NCI-H510A treated with DMSO at 0.1 percent for 48 hours (cell line): ENCODE data around the gene RD3L.
"Not testable (repeated sequence)": the region's sequence is repeated elsewhere in the genome, so short reads cannot be mapped to it uniquely, and the experiment has no call there.

Source experiments
- DNase-seq: peaks from one replicate; lab custom pipeline; 2025; lab: John Stamatoyannopoulos, UW

The RD3L gene

DNA sequence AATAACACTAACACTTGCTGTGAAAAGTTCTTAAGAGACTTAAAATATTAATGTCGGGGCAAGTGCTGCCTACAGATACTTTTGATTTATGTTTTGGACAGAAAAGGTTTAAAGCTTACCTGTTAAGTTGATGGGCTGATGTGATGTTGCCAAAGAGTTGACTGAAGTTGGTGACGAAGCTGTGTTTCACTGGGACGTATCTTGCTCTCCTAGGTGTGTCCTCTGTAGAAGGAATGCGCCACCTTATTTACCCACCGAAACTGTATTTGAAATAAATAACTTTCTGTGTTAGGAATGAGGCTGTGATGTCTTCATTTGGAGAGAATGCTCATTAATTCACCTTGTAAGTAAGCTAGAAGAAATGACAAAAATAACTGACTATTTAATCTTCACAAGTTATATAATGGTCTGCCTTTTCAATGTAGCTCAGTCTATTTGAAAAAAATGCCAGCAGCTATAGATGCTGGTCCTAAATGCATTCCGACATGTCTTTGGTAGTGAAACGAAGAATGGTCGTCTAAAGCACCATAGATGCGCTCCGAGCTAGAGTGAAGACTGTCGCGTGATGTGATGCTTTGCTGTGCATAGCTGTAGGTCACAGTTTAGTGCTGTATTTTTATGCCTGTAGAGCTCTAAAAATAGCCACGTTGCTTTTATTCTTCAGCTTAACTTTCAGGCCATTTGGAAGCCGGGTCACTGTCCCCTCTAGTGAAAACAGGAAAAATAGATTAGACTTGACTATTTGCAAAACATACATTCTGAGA, at the start of gene RD3L:
Gene RD3L, minus strand, starts transcription at position 557 of the 764 bp plus-strand sequence. CDS start 834 bp downstream, outside the sequence.
- DNase-seq = no peak

DNA sequence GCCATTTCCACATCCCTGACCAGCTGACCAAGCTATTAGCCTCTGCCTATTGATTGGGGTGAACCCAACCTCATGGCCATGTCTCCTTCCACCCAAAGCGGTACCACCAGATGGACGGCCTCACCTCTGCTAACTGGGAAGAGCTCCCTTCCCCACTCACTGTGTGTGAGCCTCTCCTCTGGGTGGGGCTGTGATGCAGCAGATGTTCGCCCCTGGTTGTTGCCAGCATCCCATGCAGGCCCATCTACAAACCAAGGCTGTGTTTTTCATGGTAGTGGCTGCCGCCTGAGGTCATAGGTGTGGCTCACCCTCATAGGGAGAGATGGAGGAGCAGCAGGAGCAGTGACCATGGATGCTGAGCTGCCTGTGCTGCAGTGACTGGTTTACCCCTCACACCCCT, 47.6 kb upstream of the RD3L start:
- no peak for DNase-seq

DNA sequence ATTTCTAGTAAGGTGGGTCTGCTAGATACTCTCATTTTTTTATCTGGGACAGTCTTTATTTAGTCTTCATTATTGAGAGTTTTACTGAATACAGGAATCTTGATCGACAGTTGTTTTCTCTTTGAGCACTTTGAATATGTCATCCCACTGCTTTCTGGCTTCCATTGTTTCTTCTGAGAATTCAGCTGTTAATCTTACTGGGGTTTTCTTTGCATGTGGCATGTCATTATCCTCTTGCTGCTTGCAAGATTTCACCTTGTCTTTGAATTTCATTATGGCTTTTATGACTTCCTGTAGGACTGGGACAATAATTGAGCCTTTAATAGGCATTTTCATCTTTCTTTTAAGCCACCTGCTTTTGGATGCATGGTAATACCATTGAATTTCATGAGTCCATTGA, 46.7 kb upstream of the RD3L start:
- DNase-seq = no peak

DNA sequence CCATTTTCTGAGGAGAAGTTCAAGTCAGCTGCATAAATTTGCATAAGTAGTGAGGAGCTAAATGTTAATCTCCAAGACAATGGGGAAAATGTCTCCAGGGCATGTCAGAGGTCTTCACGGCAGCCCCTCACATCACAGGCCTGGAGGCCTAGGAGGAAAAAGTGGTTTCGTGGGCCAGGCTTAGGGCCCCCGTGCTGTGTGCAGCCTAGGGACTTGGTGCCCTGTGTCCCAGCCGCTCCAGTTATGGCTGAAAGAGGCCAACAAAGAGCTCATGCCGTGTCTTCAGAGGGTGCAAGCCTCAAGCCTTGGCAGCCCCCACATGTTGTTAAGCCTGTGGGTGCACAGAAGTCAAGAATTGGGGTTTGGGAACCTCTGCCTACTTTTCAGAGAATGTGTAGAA, 41.9 kb upstream of the RD3L start:
- DNase-seq = no peak

DNA sequence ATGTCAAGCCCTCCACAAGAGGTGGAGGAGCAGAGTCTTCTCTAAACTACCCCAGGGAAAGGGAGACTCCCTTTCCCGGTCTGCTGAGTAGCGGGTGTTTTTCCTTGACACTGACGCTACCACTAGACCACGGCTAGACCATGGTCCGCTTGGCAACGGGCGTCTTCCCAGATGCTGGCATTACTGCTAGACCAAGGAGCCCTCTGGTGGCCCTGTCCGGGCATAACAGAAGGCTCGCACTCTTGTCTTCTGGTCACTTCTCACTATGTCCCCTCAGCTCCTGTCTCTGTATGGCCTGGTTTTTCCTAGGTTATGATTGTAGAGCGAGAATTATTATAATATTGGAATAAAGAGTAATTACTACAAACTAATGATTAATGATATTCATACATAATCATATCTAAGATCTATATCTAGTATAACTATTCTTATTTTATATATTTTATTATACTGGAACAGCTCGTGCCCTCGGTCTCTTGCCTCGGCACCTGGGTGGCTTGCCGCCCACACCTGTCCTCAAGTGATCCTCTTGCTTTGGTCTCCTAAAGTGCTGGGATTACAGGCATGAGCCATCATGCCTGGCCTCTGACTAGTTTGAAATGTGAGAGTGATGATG, 38.4 kb upstream of the RD3L start:
- DNase-seq = not testable (repeated sequence)

DNA sequence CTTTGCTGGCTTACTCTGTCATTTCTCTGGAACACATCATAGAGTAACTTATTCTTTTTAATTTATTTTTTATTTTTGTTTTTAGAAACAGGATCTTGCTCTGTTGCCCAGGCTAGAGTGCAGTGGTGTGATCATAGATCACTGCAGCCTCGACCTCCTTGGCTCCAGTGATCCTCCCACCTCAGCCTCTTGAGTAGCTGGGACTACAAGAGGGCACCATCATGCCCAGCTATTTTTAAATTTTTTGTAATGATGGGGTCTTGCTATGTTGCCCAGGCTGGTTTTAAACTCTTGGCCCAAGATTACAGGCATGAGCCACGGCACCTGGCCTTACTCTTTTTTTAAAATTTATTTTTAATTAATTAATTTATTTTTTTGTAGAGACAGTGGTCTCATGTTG, 32.2 kb upstream of the RD3L start:
- no peak for DNase-seq

DNA sequence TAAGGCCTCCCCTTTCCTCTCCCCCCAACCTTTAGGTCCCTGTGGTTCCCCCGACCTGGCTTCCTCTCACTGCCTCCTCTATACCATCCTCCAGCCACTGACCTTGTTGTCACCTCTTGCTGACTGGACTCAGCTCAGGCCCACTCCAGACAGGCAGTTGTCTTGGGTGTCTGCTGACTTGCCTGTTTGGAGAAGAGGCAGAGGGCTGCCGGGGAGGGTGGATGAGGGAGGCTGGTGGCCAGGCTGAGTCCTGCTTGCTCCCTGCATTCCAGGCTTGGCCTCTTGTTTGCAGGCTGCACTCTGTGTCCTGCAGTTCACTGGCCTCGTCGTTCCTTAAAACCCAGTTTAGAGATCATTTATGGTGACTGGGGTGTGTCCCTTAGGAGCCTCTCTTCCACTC, 31.0 kb upstream of the RD3L start:
- DNase-seq = no peak

DNA sequence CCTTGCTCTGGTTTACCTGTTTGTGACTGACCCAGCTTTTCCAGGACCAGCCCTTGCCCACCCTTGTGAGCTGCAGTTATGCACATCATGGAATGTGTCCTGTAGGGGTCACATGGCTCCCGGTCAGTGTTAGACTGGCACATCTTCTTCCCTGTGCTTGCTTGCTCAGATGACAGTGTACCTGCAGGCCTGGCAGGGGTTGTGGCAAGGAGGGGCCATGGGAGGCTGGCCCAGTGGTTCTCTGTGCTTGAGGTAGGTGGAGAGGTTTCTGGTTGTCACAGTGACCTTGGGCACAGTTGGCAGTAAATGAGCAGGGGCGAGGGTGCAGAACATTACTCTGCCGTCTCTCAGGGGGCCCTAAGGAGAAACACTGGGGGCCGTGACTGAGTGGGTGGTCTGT, 27.6 kb upstream of the RD3L start:
- DNase-seq = no peak

DNA sequence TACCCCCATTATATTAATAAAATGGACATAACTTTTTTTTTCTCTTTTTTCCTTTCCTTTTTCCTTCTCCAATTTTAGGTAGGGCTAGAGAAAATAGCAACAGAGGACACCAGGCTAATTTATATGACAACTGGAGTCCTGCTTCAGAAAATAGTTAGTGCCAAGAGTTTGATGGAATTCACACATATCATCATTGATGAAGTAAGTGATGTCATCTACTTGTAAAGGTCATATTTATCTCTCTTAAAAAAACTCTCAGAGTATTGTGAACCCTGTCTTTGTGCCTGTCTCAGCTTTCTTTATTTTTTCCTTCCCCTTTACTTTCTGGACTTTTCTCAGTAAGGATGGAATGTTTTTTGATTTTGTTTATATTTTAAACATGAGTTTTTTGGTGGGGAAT, 24.3 kb upstream of the RD3L start:
- no peak for DNase-seq

DNA sequence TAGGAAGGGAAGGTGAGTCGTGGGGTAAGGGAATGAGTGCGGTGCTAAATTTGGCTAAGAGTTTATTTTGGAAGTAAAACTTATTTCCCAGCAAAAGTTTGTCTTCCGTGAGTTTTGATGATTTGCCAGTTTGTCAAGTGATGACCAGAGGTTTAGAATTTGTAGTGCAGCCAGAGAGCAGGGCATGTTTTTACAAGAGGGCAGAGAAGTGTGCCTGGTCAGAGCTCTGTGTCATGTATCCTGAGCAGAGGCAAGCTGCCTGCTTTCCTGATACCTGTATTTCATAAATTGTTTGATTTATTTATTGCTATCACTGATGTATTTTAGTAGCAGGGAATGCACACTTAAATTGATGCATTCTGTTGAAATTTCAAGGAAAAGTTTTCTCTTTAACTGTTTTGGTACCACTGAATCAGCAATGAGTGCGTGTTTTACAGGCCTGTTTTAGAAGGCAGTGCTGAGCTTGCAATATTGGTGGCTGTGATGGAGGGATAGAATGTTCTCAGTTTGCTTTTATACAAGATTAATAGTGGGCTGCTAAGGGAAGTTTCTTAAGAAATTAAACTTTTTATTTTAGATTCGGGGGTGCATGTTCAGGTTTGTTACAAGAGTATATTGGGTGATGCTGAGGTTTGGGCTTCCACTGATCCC, 19.7 kb upstream of the RD3L start:
- no peak for DNase-seq

DNA sequence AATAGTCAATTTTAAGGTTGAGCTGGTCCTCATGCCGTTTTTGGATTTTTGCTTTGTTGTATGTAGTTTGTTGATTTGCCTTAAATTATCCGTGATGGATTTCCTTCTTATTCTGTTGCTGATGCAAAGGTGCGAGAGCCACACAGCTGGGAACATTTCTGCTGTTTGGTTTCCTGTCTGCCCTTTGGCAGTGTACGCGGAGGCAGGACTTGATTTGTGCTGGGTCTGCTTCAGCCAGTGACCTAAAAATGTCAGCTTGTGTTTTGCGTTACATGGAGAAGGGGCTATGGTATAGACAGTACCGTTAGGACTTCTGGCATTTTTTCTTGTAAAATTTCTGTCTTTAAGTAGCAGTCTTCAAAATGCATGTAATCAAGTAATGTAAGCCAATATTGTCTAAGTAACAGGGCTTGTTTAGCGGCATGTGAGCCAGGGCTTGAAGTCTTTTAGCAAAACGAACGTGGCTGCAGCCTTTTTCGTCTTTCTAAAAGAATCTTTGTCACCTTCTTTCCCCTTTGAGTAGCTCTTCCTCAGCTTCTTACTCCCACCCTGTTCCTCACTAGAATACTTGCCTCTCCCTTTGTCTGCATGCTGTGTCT, 18.2 kb upstream of the RD3L start:
- DNase-seq = no peak

DNA sequence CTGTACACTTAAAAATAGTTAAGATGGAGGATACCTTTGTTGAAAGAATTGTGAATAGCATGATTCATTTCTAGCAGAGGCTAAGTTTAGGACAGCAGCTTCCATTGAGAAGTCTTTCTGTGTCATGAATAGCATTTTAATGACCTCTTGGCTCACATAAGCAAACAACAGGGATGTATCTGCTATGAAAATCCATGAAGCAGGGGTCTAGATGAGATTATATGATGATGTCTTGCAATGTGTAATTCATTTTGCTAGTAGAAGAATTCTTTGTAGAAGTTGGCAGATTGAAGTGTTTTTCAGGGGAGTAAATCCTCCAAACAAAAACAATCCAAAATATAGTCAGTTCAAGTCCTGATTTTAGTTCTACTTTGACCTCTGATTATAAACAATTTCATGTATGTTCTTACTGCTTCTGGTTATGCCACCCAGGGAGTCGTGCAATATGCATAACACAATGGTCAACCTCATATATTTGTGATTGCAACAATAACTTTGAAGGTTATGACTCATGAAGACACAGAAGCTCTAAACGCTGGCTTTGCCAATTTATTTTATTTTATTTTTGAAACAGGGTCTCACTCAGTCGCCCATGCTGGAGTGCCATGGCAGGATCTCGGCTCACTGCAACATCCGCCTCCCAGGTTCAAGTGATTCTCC, 6.9 kb upstream of the RD3L start:
- DNase-seq = no peak

DNA sequence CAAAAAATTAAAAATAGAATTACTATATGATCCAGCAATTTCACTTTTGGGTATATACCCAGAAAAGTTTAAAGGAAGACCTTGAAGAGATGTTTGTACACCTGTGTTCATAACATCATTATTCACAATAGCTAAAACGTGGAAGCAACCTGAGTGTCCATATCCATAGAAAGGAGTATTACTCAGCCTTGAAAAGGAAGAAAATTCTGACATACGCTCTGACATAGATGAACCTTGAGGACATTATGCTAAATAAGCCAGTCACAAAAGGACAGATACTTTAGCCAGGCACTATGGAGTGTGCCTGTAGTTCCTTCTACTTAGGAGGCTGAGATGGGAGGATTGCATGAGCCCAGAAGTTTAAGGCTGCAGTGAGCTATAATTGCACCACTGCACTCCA, 6.1 kb upstream of the RD3L start:
- DNase-seq = no peak

DNA sequence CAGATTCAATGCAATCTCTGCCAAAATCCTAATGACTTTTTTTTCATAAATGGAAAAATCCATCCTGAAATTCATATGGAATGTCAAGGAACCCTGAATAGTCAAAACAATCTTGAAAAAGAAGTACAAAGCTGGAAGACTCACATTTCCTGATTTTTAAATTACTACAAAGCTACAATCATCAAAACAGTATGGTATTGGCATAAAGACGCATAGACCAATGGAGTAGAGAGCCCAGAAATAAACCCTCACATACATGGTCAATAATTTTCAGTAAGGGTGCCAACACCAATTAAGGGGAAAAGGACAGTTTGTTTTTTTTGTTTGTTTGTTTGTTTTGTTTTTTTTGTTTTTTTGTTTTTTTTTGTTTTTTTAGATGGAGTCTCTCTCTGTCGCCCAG, 4.6 kb upstream of the RD3L start:
- DNase-seq = no peak

DNA sequence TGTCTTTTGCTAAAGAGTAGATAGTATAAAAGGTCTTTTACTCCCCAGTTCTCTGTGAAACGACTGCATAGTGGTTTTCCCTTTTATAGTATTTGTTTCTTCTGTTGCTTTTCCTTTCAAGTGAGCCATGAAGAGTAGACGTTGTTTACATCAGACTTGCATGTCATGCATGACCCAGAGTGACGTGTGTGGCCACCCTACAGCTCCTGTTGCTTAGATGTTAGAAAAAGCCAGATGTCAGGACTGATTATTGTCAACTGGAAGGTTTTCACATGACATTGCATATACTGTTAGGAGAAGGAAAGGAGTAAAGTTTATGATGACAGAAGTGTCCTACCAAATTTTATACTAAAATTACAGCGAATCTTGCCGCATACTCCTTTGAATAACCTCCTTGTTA, 1.3 kb upstream of the RD3L start:
- peak; percentile 71 for DNase-seq

DNA sequence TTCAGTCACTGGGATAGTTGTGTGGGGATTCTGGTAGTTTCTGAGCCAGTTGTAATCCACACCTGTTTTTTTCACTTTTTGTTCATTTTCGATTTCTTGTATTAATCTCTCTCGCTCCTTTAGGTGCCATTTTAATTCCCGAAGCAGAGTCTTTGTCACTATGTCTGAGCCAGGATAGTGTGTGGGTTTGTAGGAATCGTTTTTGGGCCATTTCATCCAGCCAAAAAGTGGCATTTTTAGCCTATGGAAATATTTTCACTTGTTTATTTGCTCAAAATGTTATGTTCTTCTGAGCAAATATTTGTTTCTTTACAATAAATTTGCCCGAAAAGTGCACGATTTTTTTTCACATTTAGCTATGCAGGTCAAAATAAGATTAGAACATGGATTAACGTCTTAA, 867 bp downstream of the RD3L start:
- DNase-seq = no peak

DNA sequence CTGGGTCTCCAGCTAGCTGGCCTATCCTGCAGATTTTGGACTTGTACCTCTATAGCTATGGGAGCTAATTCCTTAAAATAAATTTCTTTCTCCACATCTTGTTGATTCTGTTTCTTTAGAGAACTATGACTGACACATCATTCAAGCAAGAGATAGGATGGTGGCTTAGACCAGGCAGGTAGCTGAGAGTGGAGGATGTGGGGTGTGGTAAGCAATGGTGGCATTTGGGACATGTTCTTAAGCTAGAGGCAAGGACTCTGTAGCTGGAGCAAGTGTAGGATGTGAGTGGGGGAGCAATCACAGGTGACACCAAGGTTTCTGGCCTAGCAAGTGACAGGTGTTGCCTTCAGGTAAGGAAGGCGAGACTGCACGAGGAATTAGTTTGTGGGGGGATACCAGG, 7.2 kb downstream of the RD3L start:
- DNase-seq = no peak

DNA sequence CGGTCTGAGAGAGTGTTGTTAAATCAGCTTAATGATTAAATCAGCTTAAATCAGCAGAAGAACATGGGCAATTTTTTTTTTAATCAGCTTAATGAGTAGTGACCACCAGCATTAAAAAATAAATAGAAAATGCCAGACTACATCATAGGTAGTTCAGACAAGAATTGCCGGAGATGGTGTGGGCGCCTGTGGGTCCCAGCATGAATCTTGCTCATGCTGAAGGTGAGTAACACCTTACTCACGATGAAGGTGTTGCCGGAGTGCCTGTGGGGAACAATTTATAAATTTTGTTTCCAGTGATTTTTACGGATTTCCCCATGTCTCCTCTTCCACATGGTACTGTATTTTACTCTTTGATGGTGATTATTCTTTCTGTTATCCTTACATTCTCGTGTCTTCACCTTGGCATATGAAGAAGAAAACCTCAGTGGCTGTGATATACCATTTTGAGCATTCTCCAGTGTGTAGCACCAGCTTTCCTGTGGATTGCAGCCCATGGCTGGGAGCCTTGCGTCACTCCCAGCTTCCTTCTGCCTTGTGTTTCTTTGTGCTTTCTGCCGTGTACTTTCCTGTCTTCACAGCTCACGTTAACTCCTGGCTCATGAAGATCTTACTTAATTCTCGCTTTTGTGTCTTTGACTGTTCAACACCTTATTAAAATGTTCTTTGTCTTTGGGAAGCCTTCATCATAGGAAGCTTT, 9.4 kb downstream of the RD3L start:
- no peak for DNase-seq

DNA sequence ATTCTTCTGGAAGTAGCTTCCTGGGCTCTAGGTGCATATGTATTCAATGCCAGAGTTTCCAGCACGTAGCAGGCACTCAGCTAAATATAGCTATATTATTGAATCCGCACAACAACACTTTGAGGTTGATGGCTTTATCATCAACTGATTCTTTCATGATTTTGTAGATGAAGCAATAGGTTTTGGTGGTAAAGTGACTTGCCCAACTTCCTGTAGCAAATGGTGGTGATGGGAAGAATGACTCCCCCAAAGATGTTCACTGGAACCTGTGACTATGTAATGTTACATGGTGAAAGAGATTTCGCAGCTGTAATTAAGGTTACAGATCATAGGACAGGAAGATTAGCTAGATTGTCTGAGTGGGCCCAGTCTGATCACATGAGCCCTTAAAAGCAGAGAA, 10.9 kb downstream of the RD3L start:
- DNase-seq = no peak

DNA sequence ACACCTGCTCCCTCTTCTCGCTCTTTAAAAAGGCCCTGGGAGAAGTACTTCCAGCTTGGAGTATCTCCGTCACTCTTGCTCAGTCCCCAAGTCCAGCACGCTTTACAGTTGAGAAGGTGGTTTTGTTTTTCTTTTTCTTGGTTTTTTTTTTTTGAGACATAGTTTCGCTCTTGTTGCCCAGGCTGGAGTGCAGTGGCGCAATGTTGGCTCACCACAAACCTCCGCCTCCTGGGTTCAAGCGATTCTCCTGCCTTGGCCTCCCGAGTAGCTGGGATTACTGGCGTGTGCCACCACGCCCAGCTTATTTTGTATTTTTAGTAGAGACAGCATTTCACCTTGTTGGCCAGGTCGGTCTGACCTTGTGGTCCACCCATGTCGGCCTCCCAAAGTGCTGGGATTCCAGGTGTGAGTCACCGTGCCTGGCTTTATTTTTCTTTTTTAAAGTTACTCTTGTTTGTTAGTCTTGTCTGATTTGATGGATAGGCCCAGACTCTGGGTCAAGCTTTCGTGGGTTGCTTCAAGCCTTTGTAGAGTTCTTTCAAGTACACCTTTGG, 12.2 kb downstream of the RD3L start:
- no peak for DNase-seq

DNA sequence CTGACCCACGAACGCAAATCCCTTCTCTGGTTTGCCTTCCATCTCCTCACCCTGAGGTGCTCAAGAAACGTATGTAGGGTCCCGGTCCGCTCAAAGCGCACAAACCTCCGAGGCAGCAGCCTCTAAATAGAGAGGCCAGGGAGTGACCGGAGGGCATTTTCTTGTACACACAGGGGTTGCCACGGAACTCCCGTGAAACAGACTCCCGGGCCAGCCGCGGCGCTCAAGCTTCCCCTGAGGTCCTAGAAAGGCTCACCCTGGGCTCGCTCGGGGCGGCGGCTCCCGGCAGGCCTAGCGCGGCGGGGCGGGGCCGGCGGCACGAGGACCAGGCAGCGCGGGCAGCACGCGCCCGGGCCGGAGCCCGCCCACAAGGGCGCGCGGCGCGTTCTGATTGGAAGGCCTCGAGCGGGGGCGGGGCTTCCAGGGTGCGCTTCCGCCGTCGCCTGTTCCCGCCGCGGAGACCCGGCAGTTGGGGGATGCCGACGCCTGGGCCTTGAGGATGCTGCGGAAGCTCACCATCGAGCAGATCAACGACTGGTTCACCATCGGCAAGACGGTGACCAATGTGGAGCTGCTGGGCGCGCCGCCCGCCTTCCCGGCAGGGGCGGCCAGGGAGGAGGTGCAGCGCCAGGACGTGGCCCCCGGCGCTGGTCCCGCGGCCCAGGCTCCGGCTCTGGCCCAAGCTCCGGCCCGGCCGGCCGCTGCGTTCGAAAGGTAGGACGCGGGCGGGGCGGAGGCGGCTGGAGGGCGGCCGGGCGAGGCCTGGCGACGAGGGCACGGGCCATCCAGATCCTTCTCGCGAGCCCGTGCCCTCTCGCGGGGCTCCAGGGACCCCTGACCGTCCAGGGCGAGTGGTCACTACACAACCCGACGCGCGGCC, 14.1 kb downstream of the RD3L start, which contains the start of gene TDRD9:
Gene TDRD9, plus strand, starts transcription at position 446 of the 880 bp plus-strand sequence. Its CDS starts 54 bp downstream, at position 500.
- DNase-seq = no peak
